ENCODE data around the gene DLG1.
"Not testable (repeated sequence)": the region's sequence is repeated elsewhere in the genome, so short reads cannot be mapped to it uniquely, and the experiment has no call there.

The DLG1 gene

GRCh38 chr3:197239857-197240256 is 58.6 kb downstream of the DLG1 start:
- DNase-seq, result no peak

- no peak for DNase-seq
These were observed 59.6 kb downstream of the DLG1 start for GRCh38 chr3:197238842-197239241.

DNA sequence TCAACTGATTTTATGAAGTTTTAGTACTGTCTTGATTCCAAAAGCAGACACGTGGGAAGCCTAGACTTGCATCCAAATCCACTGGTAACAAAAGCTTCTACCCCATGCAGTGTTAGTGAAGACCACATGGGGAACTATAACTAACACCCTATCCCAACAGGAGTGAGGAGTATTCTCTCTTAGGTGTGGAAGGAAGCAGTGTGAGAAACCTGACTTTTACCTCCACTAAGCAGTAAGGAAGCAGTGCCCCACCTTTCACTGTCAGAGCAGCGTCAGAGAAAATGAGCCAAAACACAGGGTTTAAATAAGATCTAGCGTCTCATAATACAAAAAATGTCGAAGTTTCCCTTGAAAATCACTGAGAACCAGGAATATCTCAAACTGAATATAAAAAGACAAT is 60.5 kb downstream of the DLG1 start:
- no peak for DNase-seq

GRCh38 chr3:197236362-197236761 is 62.0 kb downstream of the DLG1 start:
- DNase-seq, result no peak

- no peak for DNase-seq
These were observed 63.2 kb downstream of the DLG1 start for GRCh38 chr3:197234947-197235914.

GRCh38 chr3:197231321-197231720 is 67.1 kb downstream of the DLG1 start:
- DNase-seq, result no peak

DNA sequence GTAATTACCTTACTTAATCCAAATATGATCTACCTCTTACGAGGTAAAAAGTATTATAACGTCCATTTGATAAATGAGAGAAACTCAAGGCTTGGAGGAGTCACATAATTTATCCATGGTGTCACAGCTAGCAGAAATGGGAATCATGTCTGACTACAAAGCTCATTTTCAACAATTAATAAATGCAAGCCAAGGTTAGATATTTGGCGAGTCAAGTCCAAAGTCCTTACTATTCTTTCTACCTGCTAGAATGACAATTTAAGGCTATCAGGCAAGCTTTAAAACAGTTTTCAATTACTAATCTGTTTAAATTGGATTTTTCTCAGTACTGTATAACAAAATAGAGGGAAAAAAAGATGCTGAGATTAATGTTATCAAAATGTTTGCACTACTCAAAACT is 68.6 kb downstream of the DLG1 start:
- DNase-seq, result no peak

- no peak for DNase-seq
These were observed 69.2 kb downstream of the DLG1 start for GRCh38 chr3:197229178-197229577.

- DNase-seq, result no peak
These were observed 70.4 kb downstream of the DLG1 start for GRCh38 chr3:197227780-197228574.

DNA sequence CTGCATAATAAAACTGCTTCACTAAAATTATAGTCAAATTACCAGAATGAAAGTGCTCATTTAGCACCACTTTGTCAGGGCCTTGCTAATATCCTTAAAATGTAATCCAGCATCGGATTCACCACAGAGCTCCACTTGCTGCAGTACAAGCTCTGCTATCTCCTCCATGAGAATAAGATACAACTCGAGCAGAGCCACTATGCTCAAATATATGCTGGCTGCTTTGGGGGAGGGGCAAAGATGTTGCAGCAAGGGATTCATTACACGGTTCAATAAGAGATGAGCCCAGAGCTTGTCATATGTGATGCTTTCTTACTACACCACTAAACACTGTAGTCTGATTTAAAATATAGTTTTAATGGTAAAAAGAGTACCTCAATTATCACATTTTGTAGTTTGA is 72.2 kb downstream of the DLG1 start:
- no peak for DNase-seq

DNA sequence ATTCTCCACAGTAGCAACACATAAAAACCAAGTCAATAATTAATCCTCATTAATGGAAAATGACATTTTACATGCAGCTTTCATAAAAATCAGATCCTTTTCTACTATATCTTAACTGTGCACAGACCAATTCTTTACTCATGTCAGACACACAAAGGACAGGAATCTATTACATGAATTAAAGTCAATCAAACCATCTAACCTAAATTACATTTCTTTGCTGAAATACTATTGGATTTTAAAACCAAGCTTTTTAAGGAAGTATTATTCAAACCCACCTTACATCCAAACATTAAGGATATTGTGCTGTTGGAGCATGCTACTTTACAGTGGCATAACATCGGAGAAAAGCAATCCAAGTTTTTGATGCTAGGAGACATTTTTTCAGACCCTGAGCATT is 72.8 kb downstream of the DLG1 start:
- DNase-seq, result no peak

DNA sequence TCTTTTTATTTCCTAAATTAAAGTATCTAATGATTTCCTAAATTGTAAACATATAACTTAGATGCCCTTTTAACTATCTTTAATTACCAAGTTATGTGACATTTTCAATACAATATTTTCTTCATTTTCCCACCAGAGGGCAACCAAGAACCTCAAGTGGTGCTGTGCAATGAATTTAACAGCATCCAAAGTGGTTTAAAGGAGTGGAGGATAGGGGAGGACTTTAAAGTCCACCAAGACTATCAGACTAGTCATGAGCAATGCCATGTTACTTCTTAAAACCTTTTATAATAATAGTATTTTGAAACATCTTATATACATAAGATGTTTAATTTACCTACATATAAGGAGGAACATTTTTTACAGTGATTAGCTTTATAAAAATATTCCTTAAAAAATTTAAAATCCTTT is 74.4 kb downstream of the DLG1 start:
- no peak for DNase-seq

GRCh38 chr3:197222937-197223370 is 75.5 kb downstream of the DLG1 start:
- no peak for DNase-seq

- DNase-seq, result no peak
These were observed 78.8 kb downstream of the DLG1 start for GRCh38 chr3:197219619-197220018.

DNA sequence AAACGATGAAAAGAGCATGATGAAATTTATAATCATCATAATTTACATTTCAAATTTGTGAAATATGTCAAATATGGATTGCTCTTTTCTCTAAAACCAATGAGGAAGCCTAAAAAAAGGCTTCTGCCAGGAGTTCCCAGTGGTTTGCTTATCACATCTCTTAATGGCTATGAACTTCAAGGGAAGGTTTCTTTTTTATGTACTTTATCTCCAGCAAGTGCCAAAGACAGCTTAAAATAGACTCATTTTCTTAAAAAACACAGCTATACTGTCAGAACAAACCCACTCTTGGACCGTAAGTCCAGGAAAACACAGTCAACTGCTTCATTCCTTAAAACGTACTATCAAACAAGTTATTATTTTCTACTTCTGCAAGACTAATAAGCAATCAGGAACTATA is 80.2 kb downstream of the DLG1 start:
- no peak for DNase-seq

- DNase-seq, result no peak
These were observed 81.5 kb downstream of the DLG1 start for GRCh38 chr3:197216914-197217313.

GRCh38 chr3:197216169-197216860 is 82.1 kb downstream of the DLG1 start:
- no peak for DNase-seq

DNA sequence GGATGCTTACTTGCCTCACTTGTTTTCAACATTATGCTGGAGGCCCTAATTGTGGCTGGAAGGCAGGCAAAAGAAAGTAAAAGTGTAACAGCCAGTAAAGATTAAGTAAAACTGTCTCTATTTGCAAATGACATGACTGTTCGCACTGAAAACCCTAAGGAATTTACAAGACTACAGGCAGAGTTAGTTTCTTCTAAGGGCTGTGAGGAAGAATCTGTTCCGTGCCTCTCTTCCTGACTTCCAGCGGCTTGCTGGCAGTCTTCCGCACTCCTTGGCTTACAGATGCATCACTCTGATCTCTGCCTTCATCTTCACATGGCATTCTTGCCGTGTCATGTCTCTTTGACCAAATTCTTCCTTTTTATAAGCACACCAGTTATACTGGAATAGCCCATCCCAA is 86.1 kb downstream of the DLG1 start:
- DNase-seq, result no peak

DNA sequence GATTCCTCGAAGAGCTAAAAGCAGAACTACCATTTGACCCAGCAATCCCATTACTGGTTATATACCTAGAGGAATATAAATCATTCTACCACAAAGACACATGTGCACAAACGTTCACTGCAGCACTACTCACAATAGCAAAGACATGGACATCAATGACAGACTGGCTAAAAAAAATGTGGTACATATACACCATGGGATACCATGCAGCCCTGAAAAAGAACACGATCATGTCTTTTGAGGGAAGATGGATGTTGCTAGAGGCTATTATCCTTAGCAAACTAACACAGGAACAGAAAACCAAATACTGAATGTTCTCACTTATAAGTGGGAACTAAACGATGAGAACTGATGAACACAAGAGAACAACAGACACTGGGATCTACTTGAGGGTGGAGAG is 86.7 kb downstream of the DLG1 start:
- DNase-seq, result not testable (repeated sequence)

DNA sequence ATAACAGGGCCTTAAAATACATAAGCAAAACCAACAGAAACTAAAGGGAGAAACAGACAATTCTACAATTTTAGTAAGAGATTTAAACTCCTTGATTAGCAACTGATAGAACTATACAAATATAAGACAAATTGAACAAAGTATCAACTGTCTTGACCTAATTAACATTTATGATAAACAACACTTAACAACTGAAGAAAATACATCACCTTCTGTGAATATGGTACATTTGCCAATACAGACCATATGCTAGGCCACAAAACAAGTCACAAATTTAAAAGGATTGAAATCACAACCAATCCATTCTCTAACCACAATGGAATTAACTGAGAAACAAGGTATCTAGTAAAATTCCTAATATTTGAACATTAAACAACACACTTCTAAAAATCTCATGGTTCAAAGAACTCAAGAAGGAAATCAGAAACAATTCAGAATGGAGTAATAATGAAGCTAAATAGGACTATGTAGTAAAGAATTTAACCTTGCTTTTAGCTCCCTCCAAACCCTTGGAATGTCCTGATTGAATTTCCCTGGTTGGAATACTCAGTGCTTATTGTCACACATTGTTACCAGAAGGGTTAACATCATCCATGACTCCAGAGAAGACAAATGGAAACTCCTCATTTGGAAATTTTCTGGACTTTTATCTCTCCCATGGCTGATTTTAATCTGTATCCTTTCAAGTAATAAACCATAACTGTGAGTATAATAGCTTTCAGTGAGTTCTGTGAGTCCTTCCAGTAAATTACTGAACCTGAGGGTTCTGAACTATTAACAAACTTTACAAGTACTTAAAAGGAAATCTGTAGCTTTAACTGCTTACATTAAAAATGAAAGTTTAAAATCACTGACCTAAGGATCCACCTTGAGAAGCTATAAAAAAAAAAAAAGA is 88.8 kb downstream of the DLG1 start:
- no peak for DNase-seq

DNA sequence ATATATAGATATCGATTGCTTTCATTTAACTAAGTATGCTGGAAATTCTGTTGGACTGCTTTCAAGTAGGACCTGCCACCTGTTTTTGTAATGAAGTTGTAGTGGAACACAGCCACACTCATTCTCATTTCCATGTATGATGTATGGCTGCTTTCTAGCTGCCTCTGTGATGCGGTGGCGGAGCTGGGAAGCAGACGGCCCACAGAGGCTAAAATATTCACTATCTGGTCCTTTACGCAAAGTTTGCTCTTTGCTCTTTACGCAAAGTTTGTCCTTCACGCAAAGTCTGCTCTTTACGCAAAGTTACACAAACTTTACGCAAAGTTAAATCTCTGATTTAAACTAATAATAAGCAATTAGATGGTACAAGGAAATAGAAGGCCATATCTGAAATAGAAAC is 91.5 kb downstream of the DLG1 start:
- DNase-seq, result no peak

- no peak for DNase-seq
These were observed 92.7 kb downstream of the DLG1 start for GRCh38 chr3:197205675-197206074.

All from right forelimb (tissue), 1 donor.